AG04449 (cell line): ENCODE data around the gene CHTF18.
"Not testable (repeated sequence)": the region's sequence is repeated elsewhere in the genome, so short reads cannot be mapped to it uniquely, and the experiment has no call there.

Source experiments
- CTCF ChIA-PET: fragments of 350-600 bp; formaldehyde crosslinking; extraction: SDS; loops from one replicate; lab custom pipeline; 2021; ENCODE audit warnings: antibody characterized with exemption; lab: Yijun Ruan, JAX
- POLR2A ChIA-PET: fragments of 400-600, 350-600 bp; formaldehyde crosslinking; extraction: SDS; loops from one replicate; lab custom pipeline; 2020; ENCODE audit warnings: antibody characterized with exemption, inconsistent platforms; lab: Yijun Ruan, JAX
- DNase-seq: peaks from one replicate; pipeline ENCODE4 v3.0.0-alpha.2; 2010; ENCODE audit warnings: low read depth, low spot score
- H3K4me3 ChIP-seq: 2 replicates; pipeline ENCODE4 v1.5.1; 2011; ENCODE audit warnings: low read depth, mild to moderate bottlenecking, control low read depth, low read length
- TF ChIP-seq, protein P1 (sequence below): IDR thresholded peaks from one replicate; pipeline ENCODE4 v1.5.1; 2011; ENCODE audit warnings: mild to moderate bottlenecking, moderate library complexity, low read length, control low read depth, inconsistent platforms; ENCODE audit not compliant: insufficient read depth; ENCODE audit errors: missing control alignments

The CHTF18 gene

DNA sequence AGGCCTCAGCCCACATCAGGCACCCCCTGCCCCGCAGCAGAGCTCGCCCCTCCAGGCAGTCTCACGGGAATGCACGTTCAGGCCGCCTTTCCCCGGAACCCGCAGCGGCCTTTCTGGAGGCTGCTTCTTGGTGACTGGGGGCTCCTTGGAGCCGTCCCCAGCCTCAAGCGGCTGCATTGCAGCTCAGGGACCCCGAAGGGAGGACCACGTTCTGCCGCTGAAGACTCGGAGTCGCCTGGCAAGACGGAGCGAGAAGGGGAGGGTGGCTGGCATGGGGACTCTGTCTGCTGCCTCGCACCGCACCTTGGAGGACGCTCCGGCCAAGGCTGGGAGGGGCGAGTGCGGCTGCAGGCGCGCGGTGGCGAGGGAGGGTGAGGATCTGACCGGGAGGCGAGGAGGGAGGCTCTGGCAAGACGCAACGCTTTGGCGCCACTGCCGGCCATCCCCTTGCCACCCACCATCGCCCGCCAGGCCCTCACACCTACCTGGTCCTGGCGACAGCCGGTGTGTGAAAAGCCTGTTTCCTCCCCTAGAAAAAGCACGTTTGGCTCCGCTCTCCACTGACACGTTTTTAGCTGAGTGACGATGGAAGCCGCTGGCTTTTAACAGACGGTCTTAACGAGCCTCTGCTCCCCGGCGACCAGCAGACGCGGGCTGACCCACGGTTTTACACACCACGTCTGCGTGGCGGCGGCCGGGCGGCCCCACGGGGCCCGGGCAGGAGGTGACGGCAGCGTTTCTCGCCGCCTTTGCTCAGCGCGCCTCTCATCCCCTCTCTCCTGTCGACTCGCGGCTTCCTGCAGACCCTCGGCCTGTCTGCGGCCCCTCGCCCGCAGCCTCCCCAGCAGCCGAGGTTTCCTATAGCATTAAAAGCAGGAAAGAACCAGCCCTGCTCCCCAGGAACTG lies 28.8 kb downstream of the CHTF18 start:
- no peak for DNase-seq
- TF ChIP-seq, protein P1, sequence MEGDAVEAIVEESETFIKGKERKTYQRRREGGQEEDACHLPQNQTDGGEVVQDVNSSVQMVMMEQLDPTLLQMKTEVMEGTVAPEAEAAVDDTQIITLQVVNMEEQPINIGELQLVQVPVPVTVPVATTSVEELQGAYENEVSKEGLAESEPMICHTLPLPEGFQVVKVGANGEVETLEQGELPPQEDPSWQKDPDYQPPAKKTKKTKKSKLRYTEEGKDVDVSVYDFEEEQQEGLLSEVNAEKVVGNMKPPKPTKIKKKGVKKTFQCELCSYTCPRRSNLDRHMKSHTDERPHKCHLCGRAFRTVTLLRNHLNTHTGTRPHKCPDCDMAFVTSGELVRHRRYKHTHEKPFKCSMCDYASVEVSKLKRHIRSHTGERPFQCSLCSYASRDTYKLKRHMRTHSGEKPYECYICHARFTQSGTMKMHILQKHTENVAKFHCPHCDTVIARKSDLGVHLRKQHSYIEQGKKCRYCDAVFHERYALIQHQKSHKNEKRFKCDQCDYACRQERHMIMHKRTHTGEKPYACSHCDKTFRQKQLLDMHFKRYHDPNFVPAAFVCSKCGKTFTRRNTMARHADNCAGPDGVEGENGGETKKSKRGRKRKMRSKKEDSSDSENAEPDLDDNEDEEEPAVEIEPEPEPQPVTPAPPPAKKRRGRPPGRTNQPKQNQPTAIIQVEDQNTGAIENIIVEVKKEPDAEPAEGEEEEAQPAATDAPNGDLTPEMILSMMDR = no peak
- H3K4me3 ChIP-seq = no peak overlapping the region
- POLR2A ChIA-PET = no interaction called here
- CTCF ChIA-PET = interaction anchor here (1.5 kb wide), 1 partner anchor 240 kb away, joined by 5 read pairs; no protein-coding TSS in a partner anchor

DNA sequence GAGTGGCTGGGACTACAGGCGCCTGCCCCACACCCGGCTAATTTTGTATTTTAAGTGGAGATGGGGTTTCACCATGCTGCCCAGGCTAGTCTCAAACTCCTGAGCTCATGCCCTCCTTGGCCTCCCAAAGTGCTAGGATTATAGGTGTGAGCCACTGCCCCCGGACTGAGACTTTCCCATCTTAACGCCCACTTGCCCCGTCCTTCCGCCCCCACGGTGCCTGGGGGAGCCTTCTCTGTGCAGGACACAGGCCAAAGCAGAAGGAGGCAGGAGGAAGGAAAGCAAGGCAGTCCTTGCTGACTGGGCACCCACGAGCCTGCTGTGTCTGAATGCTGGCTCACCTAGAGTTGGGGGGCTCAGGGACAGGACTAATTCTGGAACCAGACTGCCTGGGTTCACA lies 29.7 kb downstream of the CHTF18 start:
- no peak for DNase-seq
- no peak overlapping the region for H3K4me3 ChIP-seq
- POLR2A ChIA-PET = no interaction called here
- TF ChIP-seq, protein P1 = no peak
- CTCF ChIA-PET = no interaction called here

DNA sequence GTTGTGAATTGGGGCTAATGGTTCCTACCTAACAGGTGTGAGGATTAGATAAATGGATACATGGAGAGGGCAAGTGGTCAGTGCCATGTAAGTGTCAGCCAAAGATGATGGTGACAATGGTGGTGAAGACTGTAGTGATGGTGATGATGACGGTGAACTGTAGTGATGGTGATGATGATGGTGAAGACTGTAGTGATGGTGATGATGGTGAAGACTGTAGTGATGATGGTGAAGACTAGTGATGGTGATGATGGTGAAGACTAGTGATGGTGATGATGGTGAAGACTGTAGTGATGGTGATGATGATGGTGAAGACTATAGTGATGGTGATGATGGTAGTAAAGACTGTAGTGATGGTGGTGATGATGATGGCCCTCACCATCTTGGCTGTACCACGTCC lies 30.2 kb downstream of the CHTF18 start:
- ChIA-PET CTCF (no interaction called here), POLR2A (no interaction called here)
- no peak overlapping the region for H3K4me3 ChIP-seq
- TF ChIP-seq, protein P1 = no peak
- no peak for DNase-seq

DNA sequence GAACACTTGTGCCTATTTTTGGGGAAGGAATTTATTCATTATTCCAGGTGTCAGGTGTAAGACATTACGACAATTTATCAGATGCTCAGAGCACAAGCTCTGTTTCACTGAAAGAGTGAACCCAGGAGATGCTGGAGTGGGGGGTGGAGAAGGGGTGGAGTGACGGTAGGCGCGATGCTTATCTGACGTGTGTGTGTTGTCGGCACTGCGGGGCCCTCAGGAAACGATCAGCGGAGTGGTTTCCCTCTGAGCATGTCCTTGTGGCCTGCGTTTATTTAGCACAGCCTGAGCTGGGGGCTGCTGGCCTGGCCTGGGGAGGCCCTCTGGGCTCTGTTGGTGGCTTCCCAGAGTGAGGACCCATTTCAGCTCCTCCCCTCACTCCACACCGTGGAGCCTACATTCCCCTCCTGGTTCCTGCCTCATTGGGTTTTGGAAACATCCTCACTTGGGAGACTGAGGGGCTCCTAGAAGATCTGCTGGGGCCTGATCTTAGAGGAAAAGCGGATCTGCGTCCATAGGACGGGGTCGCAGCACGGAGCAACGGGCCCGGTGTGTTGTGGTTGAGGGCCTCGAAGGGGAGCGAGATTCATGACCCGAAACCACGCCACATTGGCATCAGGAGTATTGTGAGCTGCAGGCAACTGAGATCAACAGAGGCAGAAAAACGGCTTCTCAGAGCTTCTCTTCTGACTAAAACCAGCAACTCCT lies 31.1 kb downstream of the CHTF18 start:
- TF ChIP-seq, protein P1 = no peak
- CTCF ChIA-PET = no interaction called here
- DNase-seq = no peak
- POLR2A ChIA-PET = no interaction called here
- H3K4me3 ChIP-seq = no peak overlapping the region

DNA sequence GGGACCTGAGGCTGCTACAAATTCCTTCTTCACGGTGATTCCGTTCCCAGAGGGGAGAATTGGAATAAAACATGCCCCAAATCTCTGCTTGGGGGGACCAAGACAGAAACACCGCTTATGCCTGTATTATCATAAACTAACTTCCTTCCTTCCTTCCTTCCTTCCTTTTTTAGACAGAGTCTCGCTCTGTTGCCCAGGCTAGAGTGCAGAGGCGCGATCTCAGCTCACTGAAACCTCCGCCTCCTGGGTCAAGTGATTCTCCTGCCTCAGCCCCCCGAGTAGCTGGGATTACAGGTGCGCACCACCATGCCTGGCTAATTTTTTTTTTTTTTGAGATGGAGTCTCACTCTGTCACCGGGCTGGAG lies 31.6 kb downstream of the CHTF18 start:
- CTCF ChIA-PET = interaction anchor here (0.6 kb wide), 1 partner anchor 292 kb away, joined by 3 read pairs; no protein-coding TSS in a partner anchor
- DNase-seq, H3K4me3 ChIP-seq, POLR2A ChIA-PET: not testable (repeated sequence)

DNA sequence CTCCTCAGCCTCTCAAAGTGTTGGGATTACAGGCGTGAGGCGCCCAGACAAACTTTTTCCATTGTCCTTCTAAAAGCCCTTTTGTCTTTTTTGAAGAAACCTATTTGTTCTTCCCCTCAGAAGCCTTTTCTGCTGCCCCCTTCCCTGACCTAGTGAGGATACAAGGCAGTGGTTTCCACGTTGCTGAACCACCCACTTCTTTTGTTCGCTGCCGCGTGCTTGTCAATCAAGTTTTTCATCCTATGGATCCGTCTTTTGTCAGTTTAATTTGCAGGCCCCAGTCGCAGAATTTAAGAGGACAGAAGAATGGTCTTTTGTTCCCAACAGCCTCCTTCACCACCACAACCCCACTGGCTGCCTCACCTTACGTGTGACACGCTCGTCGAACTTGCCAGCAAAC lies 32.3 kb downstream of the CHTF18 start:
- TF ChIP-seq, protein P1 = no peak
- CTCF ChIA-PET = interaction anchor here (0.6 kb wide), 1 partner anchor 291 kb away, joined by 3 read pairs; no protein-coding TSS in a partner anchor
- DNase-seq = no peak

More for the DNA sequence above, 32.3 kb downstream of the CHTF18 start:
- POLR2A ChIA-PET = no interaction called here
- H3K4me3 ChIP-seq = no peak overlapping the region
